Suprapubic skin (tissue), 4 donors: ENCODE results near the gene NHSL1.

Source experiments
- CTCF ChIP-seq, 2 donors: fragments of 200-600 bp in 1 of 2; fragments of 450-650 bp in 1 of 2; sonication (generic) in 1 of 2; IDR thresholded peaks; one replicate each; pipeline ENCODE4 v1.5.1; 2016 to 2019; ENCODE audit warnings: antibody characterized with exemption in 2 of 2, mild to moderate bottlenecking in 1 of 2, moderate library complexity in 1 of 2
- EP300 ChIP-seq: sonication (generic); formaldehyde crosslinking; IDR thresholded peaks from one replicate; pipeline ENCODE4 v1.6.1; 2017; ENCODE audit warnings: antibody characterized with exemption
- POLR2A ChIP-seq, 2 donors: fragments of 450-650 bp; IDR thresholded peaks; one replicate each; pipeline ENCODE4 v1.6.1; 2017; ENCODE audit warnings: antibody characterized with exemption in 2 of 2, mild to moderate bottlenecking in 2 of 2, moderate library complexity in 2 of 2
- POLR2AphosphoS5 ChIP-seq, 3 donors: sonication (generic); formaldehyde crosslinking; IDR thresholded peaks; one replicate each; pipeline ENCODE4 v1.6.1; 2017; ENCODE audit warnings: antibody characterized with exemption in 3 of 3

DNA sequence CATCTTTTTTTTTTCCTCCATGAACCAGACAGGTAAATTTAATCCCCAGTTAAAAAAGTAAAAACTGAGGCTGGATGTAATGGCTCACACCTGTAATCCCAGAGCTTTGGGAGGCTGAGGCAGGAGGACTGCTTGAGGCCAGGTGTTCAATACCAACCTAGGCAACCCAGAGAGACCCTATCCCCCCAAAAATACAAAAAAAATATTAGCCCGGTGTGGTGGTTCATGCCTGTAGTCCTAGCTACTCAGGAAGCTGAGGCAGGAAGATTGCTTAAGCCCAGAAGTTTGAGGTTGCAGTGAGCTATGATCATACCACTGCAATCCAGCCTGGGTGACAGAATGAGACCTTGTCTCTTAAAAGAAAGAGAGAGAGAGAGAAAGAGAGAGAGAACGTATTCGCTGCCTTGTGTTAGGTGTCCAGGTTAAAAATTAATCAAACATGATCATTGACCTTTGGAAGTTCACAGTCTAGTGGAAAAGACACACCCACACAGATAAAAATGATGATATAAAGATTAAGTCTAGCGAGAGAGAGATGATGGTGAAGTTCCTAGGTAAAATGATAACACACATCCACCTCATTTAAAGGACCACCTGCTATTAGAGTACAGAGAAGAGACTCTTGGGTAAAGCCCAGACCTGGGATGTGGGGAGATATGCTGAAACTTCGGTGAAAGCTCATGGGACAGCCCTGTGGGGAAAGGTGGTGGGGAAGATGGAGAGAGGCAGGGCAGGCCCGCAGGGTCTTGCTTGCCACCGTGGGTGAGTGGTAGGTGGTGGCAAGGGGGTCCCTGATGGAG lies 4.8 kb upstream of the NHSL1 start:
- TF ChIP-seq CTCF (IDR thresholded peaks at IDR 0.05) (no peak), POLR2A (IDR thresholded peaks at IDR 0.05) (no peak), EP300 (no peak), POLR2AphosphoS5 (IDR thresholded peaks at IDR 0.05) (no peak)
